Activated T-cell treated with anti-CD3 and anti-CD28 coated beads, Interleukin-2, amount 50 U/mL, for 72 hours (primary cell): ENCODE measurements around the gene BRINP3. TPM values are rescaled to one million over a fixed set of nuclear protein-coding genes. Genes with fewer than 3 reads are reported as not detected.
"Not testable (repeated sequence)": the region's sequence is repeated elsewhere in the genome, so short reads cannot be mapped to it uniquely, and the experiment has no call there.

Experiments
- ATAC-seq, 2 donors: fragments of 150-1000 bp; cut with Tn5 transposase; replicated peaks in 1 of 2; 2 replicates each; pipeline ENCODE4 v1.10.0; 2021; ENCODE audit warnings: moderate library complexity in 2 of 2, mild to moderate bottlenecking in 1 of 2
- DNase-seq, 2 donors: peaks; one replicate each; pipeline ENCODE4 v3.0.0; 2021 to 2022; ENCODE audit warnings: mixed read lengths in 1 of 2
- H3K27ac Mint-ChIP-seq: one replicate; pipeline ENCODE4 v1.8.0; 2022; ENCODE audit warnings: mild to moderate bottlenecking, moderate library complexity, mixed read lengths
- H3K27me3 Mint-ChIP-seq: one replicate; pipeline ENCODE4 v1.8.0; 2022; ENCODE audit warnings: low read depth, mixed read lengths
- H3K36me3 Mint-ChIP-seq, 2 donors: one replicate each; pipeline ENCODE4 v1.8.0; 2022; ENCODE audit warnings: mixed read lengths in 2 of 2, mild to moderate bottlenecking in 1 of 2; ENCODE audit not compliant: insufficient read depth in 2 of 2
- H3K4me1 Mint-ChIP-seq: one replicate; pipeline ENCODE4 v1.8.0; 2022; ENCODE audit warnings: low read depth, mixed read lengths
- H3K4me3 Mint-ChIP-seq, 2 donors: one replicate each; pipeline ENCODE4 v1.8.0; 2022; ENCODE audit warnings: mild to moderate bottlenecking in 2 of 2, mixed read lengths in 2 of 2, moderate library complexity in 2 of 2
- H3K9me3 Mint-ChIP-seq, 2 donors: one replicate each; pipeline ENCODE4 v1.8.0; 2022; ENCODE audit warnings: mixed read lengths in 2 of 2
- total RNA-seq, 2 donors: library from RNA; stranded (reverse); gene quantifications; one replicate each; pipeline ENCODE4 v1.2.3, GENCODE V29; 2022

The BRINP3 gene
- total RNA-seq, 2 donors from 2014 or later = not detected

- DNase-seq (no peak), ATAC-seq (no peak)
- Mint-ChIP-seq H3K27ac (no peak overlapping the region), H3K27me3 (no peaks in the 10 kb centered on the region), H3K4me3 (no peak overlapping the region), H3K36me3 (no peaks in the 10 kb centered on the region), H3K4me1 (no peaks in the 10 kb centered on the region), H3K9me3 (peaks cover 4 to 7% of the 10 kb centered on the region in 2 donors)
Measured at GRCh38 chr1:190168116-190168892, 309.4 kb downstream of the BRINP3 start.

- H3K27ac Mint-ChIP-seq = no peak overlapping the region
- no peak overlapping the region for H3K4me3 Mint-ChIP-seq
- H3K9me3 Mint-ChIP-seq = peaks cover 4 to 5% of the 10 kb centered on the region in 2 donors
Measured at GRCh38 chr1:190159146-190159545, 318.5 kb downstream of the BRINP3 start.

GRCh38 chr1:190154744-190155143 is 322.9 kb downstream of the BRINP3 start:
- no peaks in the 10 kb centered on the region for H3K4me1 Mint-ChIP-seq

More at GRCh38 chr1:190159146-190159545, 318.5 kb downstream of the BRINP3 start:
- peaks cover 0 to 1% of the 10 kb centered on the region in 2 donors for H3K36me3 Mint-ChIP-seq
- no peak for ATAC-seq
- DNase-seq = no peak
- H3K4me1 Mint-ChIP-seq = no peaks in the 10 kb centered on the region
- no peaks in the 10 kb centered on the region for H3K27me3 Mint-ChIP-seq

GRCh38 chr1:190147616-190148015 is 330.0 kb downstream of the BRINP3 start:
- ATAC-seq (no peak), DNase-seq (no peak)
- H3K9me3 Mint-ChIP-seq = peaks cover 2 to 4% of the 10 kb centered on the region in 2 donors
- H3K4me3 Mint-ChIP-seq = no peak overlapping the region
- H3K27me3 Mint-ChIP-seq = no peaks in the 10 kb centered on the region
- no peaks in the 10 kb centered on the region for H3K4me1 Mint-ChIP-seq
- H3K27ac Mint-ChIP-seq = no peak overlapping the region
- H3K36me3 Mint-ChIP-seq = no peaks in the 10 kb centered on the region

More at GRCh38 chr1:190154744-190155143, 322.9 kb downstream of the BRINP3 start:
- peaks cover 0 to 1% of the 10 kb centered on the region in 2 donors for H3K36me3 Mint-ChIP-seq
- H3K27ac Mint-ChIP-seq = no peak overlapping the region
- no peaks in the 10 kb centered on the region for H3K27me3 Mint-ChIP-seq
- DNase-seq (no peak), ATAC-seq (no peak)
- H3K9me3 Mint-ChIP-seq = peaks cover 4 to 9% of the 10 kb centered on the region in 2 donors
- no peak overlapping the region for H3K4me3 Mint-ChIP-seq

GRCh38 chr1:190144650-190145049 is 333.0 kb downstream of the BRINP3 start:
- Mint-ChIP-seq H3K4me1 (no peaks in the 10 kb centered on the region), H3K27me3 (no peaks in the 10 kb centered on the region), H3K27ac (no peak overlapping the region), H3K4me3 (no peak overlapping the region), H3K9me3 (peaks cover 2 to 4% of the 10 kb centered on the region in 2 donors), H3K36me3 (no peaks in the 10 kb centered on the region)
- DNase-seq (no peak), ATAC-seq (no peak)

GRCh38 chr1:190140644-190141043 is 337.0 kb downstream of the BRINP3 start:
- DNase-seq = no peak
- Mint-ChIP-seq H3K4me3 (no peak overlapping the region), H3K27me3 (no peaks in the 10 kb centered on the region), H3K27ac (no peak overlapping the region), H3K36me3 (peaks cover 2 to 4% of the 10 kb centered on the region in 2 donors), H3K9me3 (peaks cover 0 to 7% of the 10 kb centered on the region in 2 donors), H3K4me1 (no peaks in the 10 kb centered on the region)
- no peak for ATAC-seq

- ATAC-seq (no peak), DNase-seq (no peak)
- Mint-ChIP-seq H3K36me3 (peaks cover 2 to 4% of the 10 kb centered on the region in 2 donors), H3K9me3 (peaks cover 0 to 9% of the 10 kb centered on the region in 2 donors), H3K4me1 (no peaks in the 10 kb centered on the region), H3K4me3 (no peak overlapping the region), H3K27ac (no peak overlapping the region), H3K27me3 (no peaks in the 10 kb centered on the region)
Measured at GRCh38 chr1:190138702-190139101, 339.0 kb downstream of the BRINP3 start.

GRCh38 chr1:190138266-190138665 is 339.4 kb downstream of the BRINP3 start:
- Mint-ChIP-seq H3K27me3 (no peaks in the 10 kb centered on the region), H3K27ac (no peak overlapping the region), H3K4me3 (no peak overlapping the region), H3K4me1 (no peaks in the 10 kb centered on the region), H3K36me3 (peaks cover 2 to 4% of the 10 kb centered on the region in 2 donors), H3K9me3 (peaks cover 0 to 9% of the 10 kb centered on the region in 2 donors)
- ATAC-seq (no peak), DNase-seq (no peak)

GRCh38 chr1:190129366-190129765 is 348.3 kb downstream of the BRINP3 start:
- no peaks in the 10 kb centered on the region for H3K36me3 Mint-ChIP-seq
- H3K4me3 Mint-ChIP-seq = no peak overlapping the region
- no peak overlapping the region for H3K27ac Mint-ChIP-seq
- peaks cover 2 to 11% of the 10 kb centered on the region in 2 donors for H3K9me3 Mint-ChIP-seq
- no peak for DNase-seq
- ATAC-seq = no peak
- no peaks in the 10 kb centered on the region for H3K27me3 Mint-ChIP-seq
- no peaks in the 10 kb centered on the region for H3K4me1 Mint-ChIP-seq

- H3K27ac Mint-ChIP-seq = no peak overlapping the region
- no peak for DNase-seq
- no peak overlapping the region for H3K4me3 Mint-ChIP-seq
- no peaks in the 10 kb centered on the region for H3K36me3 Mint-ChIP-seq
- no peaks in the 10 kb centered on the region for H3K4me1 Mint-ChIP-seq
- no peak for ATAC-seq
- peaks cover 2 to 12% of the 10 kb centered on the region in 2 donors for H3K9me3 Mint-ChIP-seq
- no peaks in the 10 kb centered on the region for H3K27me3 Mint-ChIP-seq
Measured at GRCh38 chr1:190126728-190127127, 350.9 kb downstream of the BRINP3 start.

GRCh38 chr1:190124068-190124467 is 353.6 kb downstream of the BRINP3 start:
- H3K9me3 Mint-ChIP-seq = peaks cover 2 to 6% of the 10 kb centered on the region in 2 donors
- H3K4me1 Mint-ChIP-seq = no peaks in the 10 kb centered on the region
- ATAC-seq (no peak), DNase-seq (no peak)
- no peak overlapping the region for H3K27ac Mint-ChIP-seq
- no peaks in the 10 kb centered on the region for H3K36me3 Mint-ChIP-seq
- no peaks in the 10 kb centered on the region for H3K27me3 Mint-ChIP-seq
- H3K4me3 Mint-ChIP-seq = no peak overlapping the region

GRCh38 chr1:190120564-190120963 is 357.1 kb downstream of the BRINP3 start:
- H3K27ac Mint-ChIP-seq, H3K4me3 Mint-ChIP-seq, H3K9me3 Mint-ChIP-seq, H3K27me3 Mint-ChIP-seq, ATAC-seq, DNase-seq, H3K36me3 Mint-ChIP-seq, H3K4me1 Mint-ChIP-seq: not testable (repeated sequence)

GRCh38 chr1:190119683-190120082 is 358.0 kb downstream of the BRINP3 start:
- Mint-ChIP-seq H3K9me3 (peaks cover 1 to 8% of the 10 kb centered on the region in 2 donors), H3K36me3 (no peaks in the 10 kb centered on the region), H3K27ac (no peak overlapping the region), H3K27me3 (no peaks in the 10 kb centered on the region), H3K4me3 (no peak overlapping the region), H3K4me1 (no peaks in the 10 kb centered on the region)
- DNase-seq = no peak
- ATAC-seq = no peak

GRCh38 chr1:190116921-190117320 is 360.7 kb downstream of the BRINP3 start:
- H3K4me3 Mint-ChIP-seq = no peak overlapping the region
- no peaks in the 10 kb centered on the region for H3K27me3 Mint-ChIP-seq
- ATAC-seq (no peak), DNase-seq (no peak)
- no peak overlapping the region for H3K27ac Mint-ChIP-seq
- no peaks in the 10 kb centered on the region for H3K4me1 Mint-ChIP-seq
- H3K9me3 Mint-ChIP-seq = peaks cover 4 to 5% of the 10 kb centered on the region in 2 donors
- no peaks in the 10 kb centered on the region for H3K36me3 Mint-ChIP-seq
